Liver (tissue), 9 donors: ENCODE measurements around the gene SLC8A1. TPM values are rescaled to one million over a fixed set of nuclear protein-coding genes. Genes with fewer than 3 reads are reported as not detected.

ENCODE experiments used
- DNase-seq: peaks from one replicate; pipeline ENCODE4 v3.0.0-alpha.2; 2017; ENCODE audit warnings: low spot score
- H3K27ac ChIP-seq, 2 donors: one replicate each; pipeline ENCODE4 v1.7.0; 2013; ENCODE audit warnings: inconsistent platforms in 2 of 2, low read length in 2 of 2, control low read depth in 1 of 2, low read depth in 1 of 2, mild to moderate bottlenecking in 1 of 2
- H3K27me3 ChIP-seq, 4 donors: one replicate each; pipeline versions ENCODE4 v1.6.1 to v1.7.0; 2013; ENCODE audit warnings: low read length in 3 of 4, inconsistent platforms in 1 of 4, mild to moderate bottlenecking in 1 of 4, moderate library complexity in 1 of 4; ENCODE audit not compliant: control insufficient read depth in 4 of 4, insufficient read depth in 4 of 4
- H3K36me3 ChIP-seq, 4 donors: one replicate each; pipeline versions ENCODE4 v1.6.1 to v1.7.0; 2013; ENCODE audit warnings: low read length in 3 of 4, mild to moderate bottlenecking in 3 of 4, low read depth in 1 of 4, moderate library complexity in 1 of 4; ENCODE audit not compliant: control insufficient read depth in 4 of 4, insufficient read depth in 3 of 4
- H3K4me1 ChIP-seq, 4 donors: one replicate each; pipeline versions ENCODE4 v1.6.1 to v1.7.0; 2013; ENCODE audit warnings: low read length in 3 of 4, mild to moderate bottlenecking in 3 of 4, moderate library complexity in 1 of 4; ENCODE audit not compliant: control insufficient read depth in 4 of 4, insufficient read depth in 4 of 4
- H3K4me3 ChIP-seq, 3 donors: one replicate each; pipeline versions ENCODE4 v1.6.1 to v1.7.0; 2013; ENCODE audit warnings: low read length in 3 of 3, control low read depth in 1 of 3, low read depth in 1 of 3, mild to moderate bottlenecking in 1 of 3
- H3K9ac ChIP-seq, 2 donors: one replicate each; pipeline ENCODE4 v1.7.0; 2013; ENCODE audit warnings: low read length in 2 of 2, mild to moderate bottlenecking in 2 of 2, moderate library complexity in 2 of 2, control low read depth in 1 of 2, low read depth in 1 of 2
- H3K9me3 ChIP-seq, 4 donors: one replicate each; pipeline versions ENCODE4 v1.6.1 to v1.7.0; 2013; ENCODE audit warnings: low read length in 3 of 4; ENCODE audit not compliant: control insufficient read depth in 4 of 4
- ATF3 ChIP-seq: IDR thresholded peaks from 2 replicates; pipeline ENCODE4 v1.6.1; 2016; ENCODE audit warnings: antibody characterized with exemption
- CTCF ChIP-seq: fragments of 150-350 bp; IDR thresholded peaks from 2 replicates; pipeline ENCODE4 v1.5.1; 2017; ENCODE audit warnings: improper control_type of control experiment, low read depth, low read length; ENCODE audit not compliant: missing input control
- EGR1 ChIP-seq, 2 donors: IDR thresholded peaks; 2 replicates each; pipeline ENCODE4 v1.6.1; 2016 to 2018; ENCODE audit warnings: antibody characterized with exemption in 2 of 2, low read depth in 2 of 2
- FOXA1 ChIP-seq: IDR thresholded peaks from 2 replicates; pipeline ENCODE4 v1.6.1; 2016; ENCODE audit warnings: antibody characterized with exemption
- FOXA2 ChIP-seq: IDR thresholded peaks from 2 replicates; pipeline ENCODE4 v1.6.1; 2016; ENCODE audit warnings: antibody characterized with exemption
- GABPA ChIP-seq, 2 donors: IDR thresholded peaks in 1 of 2; conservative IDR thresholded peaks in 1 of 2; 2 replicates each; pipeline ENCODE4 v1.6.1; 2016; ENCODE audit warnings: antibody characterized with exemption in 2 of 2, mild to moderate bottlenecking in 1 of 2, moderate library complexity in 1 of 2
- HNF4A ChIP-seq, 2 donors: conservative IDR thresholded peaks; 2 replicates each; pipeline ENCODE4 v1.6.1; 2016; ENCODE audit warnings: antibody characterized with exemption in 2 of 2, mild to moderate bottlenecking in 2 of 2
- HNF4G ChIP-seq: IDR thresholded peaks from 2 replicates; pipeline ENCODE4 v1.6.1; 2016; ENCODE audit warnings: antibody characterized with exemption
- JUND ChIP-seq, 2 donors: IDR thresholded peaks; 2 replicates each; pipeline ENCODE4 v1.6.1; 2016; ENCODE audit warnings: antibody characterized with exemption in 2 of 2
- MAX ChIP-seq: IDR thresholded peaks from 2 replicates; pipeline ENCODE4 v1.6.1; 2016; ENCODE audit warnings: antibody characterized with exemption
- NR2F2 ChIP-seq: IDR thresholded peaks from 2 replicates; pipeline ENCODE4 v1.6.1; 2016; ENCODE audit warnings: antibody characterized with exemption
- RAD21 ChIP-seq, 2 donors: IDR thresholded peaks; 2 replicates each; pipeline ENCODE4 v1.6.1; 2016; ENCODE audit warnings: antibody characterized with exemption in 2 of 2, mild to moderate bottlenecking in 2 of 2
- REST ChIP-seq: IDR thresholded peaks from 2 replicates; pipeline ENCODE4 v1.6.1; 2016; ENCODE audit warnings: antibody characterized with exemption, mild to moderate bottlenecking
- RXRA ChIP-seq, 2 donors: IDR thresholded peaks; 2 replicates each; pipeline ENCODE4 v1.6.1; 2017 to 2018; ENCODE audit warnings: antibody characterized with exemption in 2 of 2, mild to moderate bottlenecking in 1 of 2
- SP1 ChIP-seq: IDR thresholded peaks from 2 replicates; pipeline ENCODE4 v1.6.1; 2018; ENCODE audit warnings: antibody characterized with exemption, mild to moderate bottlenecking
- TAF1 ChIP-seq: conservative IDR thresholded peaks from 2 replicates; pipeline ENCODE4 v1.6.1; 2016; ENCODE audit warnings: antibody characterized with exemption, mild to moderate bottlenecking
- YY1 ChIP-seq: IDR thresholded peaks from 2 replicates; pipeline ENCODE4 v1.6.1; 2016; ENCODE audit warnings: antibody characterized with exemption, mild to moderate bottlenecking
- ZBTB33 ChIP-seq: IDR thresholded peaks from 2 replicates; pipeline ENCODE4 v1.6.1; 2016; ENCODE audit warnings: antibody characterized with exemption
- WGBS: extraction: QIAGEN DNeasy Blood & Tissue Kit; methylation state at CpG from one replicate; pipeline ENCODE4 v1.1.7; 2013; 5-methylcytosine and 5-hydroxymethylcytosine counted together
- polyA plus RNA-seq, 2 donors: library from polyadenylated mRNA; stranded (reverse) in 1 of 2; unstranded in 1 of 2; fragments of 200-250 nt in 1 of 2; fragments of >200 nt in 1 of 2; fragmentation: Nextera tagmentation in 1 of 2; extraction: Ambion mirVana in 1 of 2; gene quantifications; one replicate each; pipeline versions ENCODE4 v1.2.1 to v1.2.3, GENCODE V29; 2013 to 2015
- total RNA-seq, 2 donors: library from RNA; depleted of rRNA; stranded (reverse); fragments of >200 nt; gene quantifications; one replicate each; pipeline ENCODE4 v1.2.3, GENCODE V29; 2014
- donor health status: healthy.
- donor health status: healthy.
- donor health status: healthy.
- donor health status: healthy.
- donor health status: healthy.

The SLC8A1 gene
- total and polyA plus RNA-seq, 4 donors, result 1.2 to 18.5 (median 8.2) TPM

- no peak overlapping the region for H3K27ac ChIP-seq
- DNase-seq, result no peak
- H3K9me3 ChIP-seq, result no peaks in the 10 kb centered on the region
- H3K4me1 ChIP-seq, result peaks cover 0 to 1% (median 0%) of the 10 kb centered on the region in 4 donors
- no peak for TF ChIP-seq EGR1 (IDR thresholded peaks at IDR 0.05; ENCODE audit: low read depth in 2 of 2)
- 79% methylated on average over 1 of the region's 1 CpG for WGBS
- H3K4me3 ChIP-seq, result no peak overlapping the region
- H3K36me3 ChIP-seq, result no peaks in the 10 kb centered on the region
- H3K9ac ChIP-seq, result no peak overlapping the region
- H3K27me3 ChIP-seq, result no peaks in the 10 kb centered on the region
Measured at GRCh38 chr2:40341198-40341597, 110.7 kb downstream of the SLC8A1 start.

- Histone ChIP-seq H3K4me3 (no peak overlapping the region), H3K9ac (no peak overlapping the region), H3K27ac (no peak overlapping the region), H3K27me3 (no peaks in the 10 kb centered on the region), H3K36me3 (no peaks in the 10 kb centered on the region), H3K4me1 (no peaks in the 10 kb centered on the region), H3K9me3 (no peaks in the 10 kb centered on the region)
- WGBS, result 81% methylated on average over 3 of the region's 3 CpGs
- TF ChIP-seq CTCF (no peak), EGR1 (IDR thresholded peaks at IDR 0.05; ENCODE audit: low read depth in 2 of 2) (no peak), GABPA (IDR thresholded peaks at IDR 0.05 in 1 of 2, conservative IDR thresholded peaks at IDR 0.05 in 1 of 2) (no peak), TAF1 (no peak), RXRA (IDR thresholded peaks at IDR 0.05) (no peak), FOXA1 (no peak), FOXA2 (no peak), RAD21 (IDR thresholded peaks at IDR 0.05) (no peak), REST (no peak), ZBTB33 (no peak), SP1 (no peak), NR2F2 (no peak), HNF4A (conservative IDR thresholded peaks at IDR 0.05) (no peak), MAX (no peak), JUND (IDR thresholded peaks at IDR 0.05) (no peak), YY1 (no peak), ATF3 (no peak), HNF4G (no peak)
- no peak for DNase-seq
Measured at GRCh38 chr2:40339026-40339425, 112.9 kb downstream of the SLC8A1 start.
